ENCODE data around the gene CHRNA4.

The CHRNA4 gene

GRCh38 chr20:63296531-63297299, 64.4 kb downstream of the CHRNA4 start:
- DNase-seq (ENCODE audit: extremely low spot score): no peak
- CTCF ChIA-PET: interaction anchor here (1.6 kb wide), 1 partner anchor 73 kb away, joined by 4 read pairs; no protein-coding TSS in a partner anchor
- TF ChIP-seq FOXM1 (IDR thresholded peaks at IDR 0.05; ENCODE audit: borderline replicate concordance): no peak
- no peak for TF ChIP-seq HDGF (IDR thresholded peaks at IDR 0.05; ENCODE audit: borderline replicate concordance)
- no peak for TF ChIP-seq PKNOX1 (IDR thresholded peaks at IDR 0.05)
- TF ChIP-seq LEF1 (IDR thresholded peaks at IDR 0.05; ENCODE audit: borderline replicate concordance): no peak
- TF ChIP-seq L3MBTL2 (conservative IDR thresholded peaks at IDR 0.05): no peak
- TF ChIP-seq BHLHE40 (IDR thresholded peaks at IDR 0.05; ENCODE audit: borderline replicate concordance): no peak
- no peak for TF ChIP-seq FOXK2 (IDR thresholded peaks at IDR 0.05)
- TF ChIP-seq FOXA1 (IDR thresholded peaks at IDR 0.05): no peak
- TF ChIP-seq NFRKB (IDR thresholded peaks at IDR 0.05): no peak
- no peak for TF ChIP-seq TARDBP (IDR thresholded peaks at IDR 0.05)
- no peak for TF ChIP-seq ELF4 (IDR thresholded peaks at IDR 0.05)
- no peak for TF ChIP-seq SP1 (IDR thresholded peaks at IDR 0.05)
- TF ChIP-seq CTBP1 (IDR thresholded peaks at IDR 0.05; ENCODE audit: borderline replicate concordance): no peak
- TF ChIP-seq SUZ12 (IDR thresholded peaks at IDR 0.05): no peak
- TF ChIP-seq ARNT (IDR thresholded peaks at IDR 0.05): no peak
- POLR2A ChIA-PET: interaction anchor here (1.3 kb wide), 1 partner anchor 24 kb away, joined by 3 read pairs; the partner anchor contains the start of gene ARFGAP1

- DNase-seq (ENCODE audit: extremely low spot score): no peak
- POLR2A ChIA-PET: interaction anchor here (1.3 kb wide), 1 partner anchor 23 kb away, joined by 3 read pairs; the partner anchor contains the start of gene ARFGAP1
- CTCF ChIA-PET: interaction anchor here (0.5 kb wide), 1 partner anchor 73 kb away, joined by 3 read pairs; no protein-coding TSS in a partner anchor
- TF ChIP-seq FOXK2 (IDR thresholded peaks at IDR 0.05) (no peak), BHLHE40 (IDR thresholded peaks at IDR 0.05; ENCODE audit: borderline replicate concordance) (no peak), ZNF384 (IDR thresholded peaks at IDR 0.05) (no peak), NFRKB (IDR thresholded peaks at IDR 0.05) (no peak), FOXA1 (IDR thresholded peaks at IDR 0.05) (no peak), L3MBTL2 (conservative IDR thresholded peaks at IDR 0.05) (no peak), ARNT (IDR thresholded peaks at IDR 0.05) (no peak), CTBP1 (IDR thresholded peaks at IDR 0.05; ENCODE audit: borderline replicate concordance) (no peak), SP1 (IDR thresholded peaks at IDR 0.05) (no peak)
Observed at GRCh38 chr20:63295846-63296245, 65.3 kb downstream of the CHRNA4 start.

- TF ChIP-seq CTBP1 (IDR thresholded peaks at IDR 0.05; ENCODE audit: borderline replicate concordance) (no peak), ARNT (IDR thresholded peaks at IDR 0.05) (no peak), FOXK2 (IDR thresholded peaks at IDR 0.05) (no peak), FOXM1 (IDR thresholded peaks at IDR 0.05; ENCODE audit: borderline replicate concordance) (no peak), SP1 (IDR thresholded peaks at IDR 0.05) (no peak), SUZ12 (IDR thresholded peaks at IDR 0.05) (no peak), ZNF384 (IDR thresholded peaks at IDR 0.05) (no peak), ELF4 (IDR thresholded peaks at IDR 0.05) (no peak), BHLHE40 (IDR thresholded peaks at IDR 0.05; ENCODE audit: borderline replicate concordance) (no peak), FOXA1 (IDR thresholded peaks at IDR 0.05) (no peak), LEF1 (IDR thresholded peaks at IDR 0.05; ENCODE audit: borderline replicate concordance) (no peak)
- POLR2A ChIA-PET: interaction anchor here (1.3 kb wide), 1 partner anchor 23 kb away, joined by 3 read pairs; the partner anchor contains the start of gene ARFGAP1
- CTCF ChIA-PET: interaction anchor here (0.5 to 1.2 kb wide), 2 partner anchors 72 kb away, joined by 3 read pairs; no protein-coding TSS in a partner anchor
- no peak for DNase-seq (ENCODE audit: extremely low spot score)
Observed at GRCh38 chr20:63295422-63295821, 65.7 kb downstream of the CHRNA4 start.

GRCh38 chr20:63295018-63295417, 66.1 kb downstream of the CHRNA4 start:
- no peak for DNase-seq (ENCODE audit: extremely low spot score)
- ChIA-PET CTCF (interaction anchor here (1.2 kb wide), 1 partner anchor 72 kb away, joined by 3 read pairs; no protein-coding TSS in a partner anchor), POLR2A (interaction anchor here (1.1 to 1.3 kb wide), 2 partner anchors 22 kb away, joined by 3 read pairs; partner anchors contain the start of gene ARFGAP1)
- no peak for TF ChIP-seq TARDBP (IDR thresholded peaks at IDR 0.05)
- no peak for TF ChIP-seq LEF1 (IDR thresholded peaks at IDR 0.05; ENCODE audit: borderline replicate concordance)
- TF ChIP-seq FOXK2 (IDR thresholded peaks at IDR 0.05): no peak
- no peak for TF ChIP-seq ARNT (IDR thresholded peaks at IDR 0.05)
- no peak for TF ChIP-seq SUZ12 (IDR thresholded peaks at IDR 0.05)
- TF ChIP-seq ELF4 (IDR thresholded peaks at IDR 0.05): no peak
- no peak for TF ChIP-seq FOXM1 (IDR thresholded peaks at IDR 0.05; ENCODE audit: borderline replicate concordance)
- TF ChIP-seq NFRKB (IDR thresholded peaks at IDR 0.05): no peak
- no peak for TF ChIP-seq SP1 (IDR thresholded peaks at IDR 0.05)

GRCh38 chr20:63294536-63294900, 66.6 kb downstream of the CHRNA4 start:
- TF ChIP-seq FOXK2 (IDR thresholded peaks at IDR 0.05): no peak
- no peak for TF ChIP-seq FOXM1 (IDR thresholded peaks at IDR 0.05; ENCODE audit: borderline replicate concordance)
- no peak for TF ChIP-seq PKNOX1 (IDR thresholded peaks at IDR 0.05)
- no peak for TF ChIP-seq HDGF (IDR thresholded peaks at IDR 0.05; ENCODE audit: borderline replicate concordance)
- no peak for TF ChIP-seq TARDBP (IDR thresholded peaks at IDR 0.05)
- no peak for TF ChIP-seq SUZ12 (IDR thresholded peaks at IDR 0.05)
- TF ChIP-seq CTBP1 (IDR thresholded peaks at IDR 0.05; ENCODE audit: borderline replicate concordance): no peak
- no peak for TF ChIP-seq FOXA1 (IDR thresholded peaks at IDR 0.05)
- no peak for TF ChIP-seq L3MBTL2 (conservative IDR thresholded peaks at IDR 0.05)
- no peak for TF ChIP-seq ARNT (IDR thresholded peaks at IDR 0.05)
- TF ChIP-seq BHLHE40 (IDR thresholded peaks at IDR 0.05; ENCODE audit: borderline replicate concordance): no peak
- TF ChIP-seq NFRKB (IDR thresholded peaks at IDR 0.05): no peak
- no peak for TF ChIP-seq ELF4 (IDR thresholded peaks at IDR 0.05)
- no peak for TF ChIP-seq SP1 (IDR thresholded peaks at IDR 0.05)
- CTCF ChIA-PET: interaction anchor here (0.6 to 1.2 kb wide), 3 partner anchors 15 to 142 kb away, joined by 3 to 5 read pairs (median 3); no protein-coding TSS in a partner anchor
- DNase-seq (ENCODE audit: extremely low spot score): no peak
- POLR2A ChIA-PET: interaction anchor here (1.1 kb wide), 1 partner anchor 22 kb away, joined by 3 read pairs; the partner anchor contains the start of gene ARFGAP1
